SK-N-SH (cell line): Measurements from ENCODE around the gene THBS2.

ENCODE experiments used
- CTCF ChIP-seq: fragments of 200-600 bp; sonication (generic); IDR thresholded peaks from 2 replicates; pipeline ENCODE4 v1.6.1; 2017; ENCODE audit warnings: antibody characterized with exemption, mild to moderate bottlenecking, moderate library complexity
- EZH2phosphoT487 ChIP-seq: fragments of 200-600 bp; sonication (generic); IDR thresholded peaks from 2 replicates; pipeline ENCODE4 v1.6.1; 2017; ENCODE audit warnings: low read depth, mixed run types, mild to moderate bottlenecking, antibody characterized with exemption, moderate library complexity, borderline replicate concordance
- NFIC ChIP-seq: IDR thresholded peaks from 2 replicates; pipeline ENCODE4 v1.4.0; 2012; ENCODE audit warnings: borderline replicate concordance
- POLR2AphosphoS5 ChIP-seq: IDR thresholded peaks from 2 replicates; pipeline ENCODE4 v1.6.1; 2012; ENCODE audit warnings: low read depth, low read length
- RXRA ChIP-seq: IDR thresholded peaks from 2 replicates; pipeline ENCODE4 v1.4.0; 2012; ENCODE audit warnings: low read depth, mild to moderate bottlenecking, borderline replicate concordance
- TAF1 ChIP-seq: IDR thresholded peaks from 2 replicates; pipeline ENCODE4 v1.6.1; 2012; ENCODE audit warnings: low read depth, mild to moderate bottlenecking, low read length, moderate library complexity, borderline replicate concordance

GRCh38 chr6:169289257-169289618, 35.6 kb upstream of the THBS2 start:
- no peak for TF ChIP-seq RXRA
- TF ChIP-seq CTCF: no peak
- TF ChIP-seq NFIC: no peak
- no peak for TF ChIP-seq TAF1
- no peak for TF ChIP-seq POLR2AphosphoS5
- no peak for TF ChIP-seq EZH2phosphoT487
